ENCODE results near the gene SEMA3C.

SEMA3C gene

GRCh38 chr7:80842022-80842790 is 76.6 kb downstream of the SEMA3C start:
- TF ChIP-seq GATA1 (IDR thresholded peaks at IDR 0.05; ENCODE audit: low read depth, low read length): no peak
- DNase-seq: no peak

DNA sequence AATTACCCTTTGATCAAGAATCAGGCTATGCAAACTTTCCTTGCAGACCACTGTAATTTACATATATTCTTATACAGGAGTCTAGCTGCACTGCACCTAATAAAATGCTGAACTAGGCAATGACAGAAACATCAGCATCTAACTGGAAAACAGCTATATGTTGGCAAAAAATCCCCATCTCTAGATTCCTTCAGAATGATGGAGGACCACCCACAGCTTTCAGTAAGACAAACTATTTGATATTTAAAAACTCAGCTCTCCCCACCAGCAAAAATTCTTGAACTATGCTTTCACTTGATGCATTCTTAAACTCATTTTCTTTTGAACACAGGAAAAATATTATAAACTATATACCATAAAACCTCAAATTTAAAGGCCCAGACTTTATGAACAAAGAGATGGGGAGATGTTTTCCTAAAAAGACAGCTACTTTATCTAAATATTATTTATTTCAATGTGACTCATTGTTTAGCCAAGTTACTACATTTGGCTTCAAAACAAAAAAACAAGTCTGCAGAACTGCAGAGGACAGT is 77.4 kb downstream of the SEMA3C start:
- no peak for DNase-seq
- no peak for TF ChIP-seq GATA1 (IDR thresholded peaks at IDR 0.05; ENCODE audit: low read depth, low read length)
- TF ChIP-seq POLR2A (IDR thresholded peaks at IDR 0.05; ENCODE audit: low read length): no peak

GRCh38 chr7:80840681-80841080 is 78.2 kb downstream of the SEMA3C start:
- TF ChIP-seq POLR2A (IDR thresholded peaks at IDR 0.05; ENCODE audit: low read length) (no peak), GATA1 (IDR thresholded peaks at IDR 0.05; ENCODE audit: low read depth, low read length) (no peak)

GRCh38 chr7:80839855-80840254 is 79.0 kb downstream of the SEMA3C start:
- TF ChIP-seq POLR2A (IDR thresholded peaks at IDR 0.05; ENCODE audit: low read length) (no peak), GATA1 (IDR thresholded peaks at IDR 0.05; ENCODE audit: low read depth, low read length) (no peak)
- DNase-seq: no peak

More at GRCh38 chr7:80840681-80841080, 78.2 kb downstream of the SEMA3C start:
- DNase-seq: no peak

DNA sequence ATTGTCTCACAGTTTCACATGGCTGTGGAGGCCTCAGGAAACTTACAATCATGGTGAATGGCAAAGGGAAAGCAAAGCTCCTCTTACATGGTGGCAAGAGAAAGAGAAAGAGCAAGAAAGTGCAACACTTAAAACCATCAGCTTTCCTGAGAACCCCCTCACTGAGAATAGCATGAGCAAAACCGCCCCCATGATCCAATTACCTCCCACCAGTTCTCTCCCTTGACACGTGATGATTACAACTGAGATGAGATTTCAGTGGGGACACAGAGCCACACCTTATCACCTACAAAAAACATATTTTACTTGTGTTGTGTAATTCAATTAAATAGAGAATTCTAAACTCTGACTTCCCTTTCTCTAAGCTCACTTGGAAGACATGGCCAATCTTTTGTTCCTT is 80.2 kb downstream of the SEMA3C start:
- no peak for DNase-seq
- TF ChIP-seq GATA1 (IDR thresholded peaks at IDR 0.05; ENCODE audit: low read depth, low read length) (no peak), POLR2A (IDR thresholded peaks at IDR 0.05; ENCODE audit: low read length) (no peak)

- no peak for DNase-seq
- TF ChIP-seq GATA1 (IDR thresholded peaks at IDR 0.05; ENCODE audit: low read depth, low read length) (no peak), POLR2A (IDR thresholded peaks at IDR 0.05; ENCODE audit: low read length) (no peak)
Observed at GRCh38 chr7:80837345-80837744, 81.5 kb downstream of the SEMA3C start.

GRCh38 chr7:80835251-80835650 is 83.6 kb downstream of the SEMA3C start:
- no peak for TF ChIP-seq GATA1 (IDR thresholded peaks at IDR 0.05; ENCODE audit: low read depth, low read length)
- TF ChIP-seq POLR2A (IDR thresholded peaks at IDR 0.05; ENCODE audit: low read length): no peak
- no peak for DNase-seq

GRCh38 chr7:80833289-80834268 is 85.3 kb downstream of the SEMA3C start:
- DNase-seq: no peak
- TF ChIP-seq POLR2A (IDR thresholded peaks at IDR 0.05; ENCODE audit: low read length): no peak
- no peak for TF ChIP-seq GATA1 (IDR thresholded peaks at IDR 0.05; ENCODE audit: low read depth, low read length)

- no peak for DNase-seq
- TF ChIP-seq POLR2A (IDR thresholded peaks at IDR 0.05; ENCODE audit: low read length) (no peak), GATA1 (IDR thresholded peaks at IDR 0.05; ENCODE audit: low read depth, low read length) (no peak)
Observed at GRCh38 chr7:80832006-80832405, 86.8 kb downstream of the SEMA3C start.

GRCh38 chr7:80830584-80831285 is 88.1 kb downstream of the SEMA3C start:
- DNase-seq: no peak
- TF ChIP-seq GATA1 (IDR thresholded peaks at IDR 0.05; ENCODE audit: low read depth, low read length) (no peak), POLR2A (IDR thresholded peaks at IDR 0.05; ENCODE audit: low read length) (no peak)

GRCh38 chr7:80830010-80830409 is 88.8 kb downstream of the SEMA3C start:
- TF ChIP-seq GATA1 (IDR thresholded peaks at IDR 0.05; ENCODE audit: low read depth, low read length) (no peak), POLR2A (IDR thresholded peaks at IDR 0.05; ENCODE audit: low read length) (no peak)
- no peak for DNase-seq

GRCh38 chr7:80829527-80829926 is 89.3 kb downstream of the SEMA3C start:
- TF ChIP-seq POLR2A (IDR thresholded peaks at IDR 0.05; ENCODE audit: low read length) (no peak), GATA1 (IDR thresholded peaks at IDR 0.05; ENCODE audit: low read depth, low read length) (no peak)
- DNase-seq: no peak

- TF ChIP-seq POLR2A (IDR thresholded peaks at IDR 0.05; ENCODE audit: low read length) (no peak), GATA1 (IDR thresholded peaks at IDR 0.05; ENCODE audit: low read depth, low read length) (no peak)
- DNase-seq: no peak
Observed at GRCh38 chr7:80827239-80827633, 91.6 kb downstream of the SEMA3C start.
